NCI-H345 treated with DMSO at 0.1 percent for 48 hours (cell line): Measurements from ENCODE around the gene MYOF.
"Not testable (repeated sequence)": the region's sequence is repeated elsewhere in the genome, so short reads cannot be mapped to it uniquely, and the experiment has no call there.

Source experiments
- DNase-seq: peaks from one replicate; lab custom pipeline; 2025; ENCODE audit not compliant: unreplicated experiment; lab: John Stamatoyannopoulos, UW

The MYOF gene

DNA sequence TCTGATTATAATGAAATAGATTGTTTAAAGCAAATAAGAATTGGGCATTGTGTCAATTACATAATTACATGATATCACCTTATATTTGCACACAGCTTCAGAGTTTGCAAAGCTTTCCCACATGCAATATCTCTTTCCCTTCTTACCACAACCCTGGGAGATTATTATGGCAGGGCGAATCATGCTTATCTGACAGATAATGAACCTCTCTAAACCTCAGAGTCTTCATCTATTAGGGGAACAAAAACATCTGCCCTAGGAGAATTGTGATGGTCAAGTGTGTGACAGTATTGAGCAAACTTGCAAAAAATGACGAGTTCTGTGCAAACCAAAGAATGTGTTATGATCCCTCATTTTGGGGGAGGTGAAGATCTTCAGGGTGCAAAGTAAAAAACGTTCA is 90.0 kb downstream of the MYOF start:
- DNase-seq, result no peak

DNA sequence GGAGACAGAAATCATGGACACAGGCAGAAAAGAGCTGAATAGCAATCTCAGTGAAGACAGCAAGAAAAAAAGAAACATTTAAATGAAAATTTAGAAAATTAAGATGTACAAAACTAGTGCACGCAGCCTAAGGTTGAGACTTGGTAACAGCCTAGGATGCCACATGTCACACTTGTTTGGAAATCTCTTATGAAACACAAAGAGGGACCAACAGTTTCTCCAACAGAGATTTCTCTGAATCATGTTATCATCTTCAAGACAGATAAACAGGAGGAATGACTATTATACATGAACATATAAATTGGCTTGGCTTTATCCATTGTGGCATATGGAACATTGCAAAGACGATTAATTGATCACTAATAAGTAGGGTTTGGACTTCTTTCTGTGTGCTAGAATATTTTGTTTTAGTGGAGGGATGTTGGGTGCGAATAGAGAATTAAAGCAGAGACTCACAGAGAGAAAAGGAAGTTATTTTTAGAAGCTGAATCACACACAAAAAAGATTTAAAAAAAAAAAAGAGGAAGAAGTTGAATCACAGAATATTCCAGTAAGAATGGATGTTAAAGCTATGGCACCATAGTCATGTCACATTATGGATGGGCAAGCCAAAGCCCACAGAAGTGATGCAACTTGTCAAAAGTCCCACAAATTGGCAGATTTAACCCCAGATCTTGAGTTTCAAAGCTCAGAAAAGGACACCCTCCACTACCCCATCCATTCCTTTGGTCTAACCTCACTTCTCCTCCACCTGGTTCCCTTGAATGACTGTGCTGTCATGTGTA is 91.6 kb downstream of the MYOF start:
- DNase-seq, result no peak

DNA sequence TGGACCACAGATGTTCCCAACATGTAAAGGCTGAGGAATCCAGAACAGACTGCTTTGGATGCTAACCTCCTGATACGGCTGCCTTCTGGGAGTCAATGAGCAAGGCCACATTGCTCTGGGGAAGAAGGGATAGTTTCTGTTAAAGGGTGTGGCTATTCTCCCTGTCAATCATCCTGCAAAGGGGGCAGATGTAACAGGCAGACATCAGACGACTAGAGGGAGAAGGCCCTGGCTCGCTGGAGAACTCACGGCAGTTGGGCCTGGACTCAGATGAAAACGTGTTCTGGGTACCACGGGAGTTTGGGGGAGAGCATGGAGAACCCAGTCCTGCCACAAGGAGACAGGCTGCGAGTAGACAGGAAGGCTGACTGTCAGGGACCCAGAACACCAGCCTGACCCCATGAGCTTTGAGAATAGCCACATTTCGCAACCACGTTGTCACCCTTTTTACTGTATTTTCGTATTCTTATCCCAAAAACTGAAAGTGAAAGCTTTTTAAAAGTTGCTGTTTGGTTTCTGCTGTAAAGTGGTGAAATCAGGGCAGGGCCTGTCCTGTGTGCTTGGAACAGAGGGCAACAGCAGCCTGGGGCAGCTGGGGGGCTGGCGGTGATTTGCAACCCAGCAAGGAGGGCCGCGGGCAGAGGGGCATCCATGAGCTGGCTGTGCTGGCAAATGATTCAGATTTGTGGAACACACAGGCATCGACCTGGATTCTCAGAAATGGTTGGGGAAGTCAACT is 95.3 kb downstream of the MYOF start:
- DNase-seq, result no peak

DNA sequence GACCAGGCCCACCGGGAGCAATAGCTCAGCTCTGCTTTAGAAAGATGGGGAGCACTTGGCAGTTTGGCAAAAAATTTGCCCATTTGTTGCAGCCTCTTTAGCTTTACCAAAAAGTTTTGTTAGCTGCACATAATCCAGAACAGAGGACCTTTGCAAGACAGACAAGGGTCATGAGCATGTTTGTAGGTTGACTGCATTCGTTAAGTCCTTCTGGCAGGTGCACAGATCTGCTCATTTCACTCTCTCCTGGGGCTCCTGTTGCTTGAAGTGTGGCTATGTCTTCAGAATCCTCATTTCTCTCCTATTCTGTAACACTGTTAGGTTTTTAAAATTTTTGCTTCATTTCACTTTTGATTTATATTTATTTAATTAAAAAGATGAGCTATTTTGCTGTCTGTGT is 96.8 kb downstream of the MYOF start:
- DNase-seq, result no peak

DNA sequence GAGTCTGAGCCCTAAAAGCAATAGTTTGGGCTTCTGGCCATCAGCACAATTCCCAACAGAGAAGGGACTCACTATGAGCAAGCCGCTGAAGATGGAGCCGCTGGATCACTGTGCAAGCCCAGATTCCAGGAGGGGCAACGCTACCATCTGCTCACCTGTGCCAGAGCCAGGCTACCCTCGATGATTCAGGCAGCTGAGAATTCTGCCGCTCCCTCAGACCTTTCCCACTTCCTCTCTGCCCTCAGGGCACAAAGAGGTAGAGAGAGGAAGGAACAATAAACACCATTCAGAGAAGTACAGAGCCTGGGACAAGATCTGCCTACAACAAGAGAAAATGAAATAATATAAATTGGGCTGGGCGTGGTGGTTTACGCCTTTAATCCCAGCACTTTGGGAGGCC is 98.1 kb downstream of the MYOF start:
- DNase-seq, result no peak

DNA sequence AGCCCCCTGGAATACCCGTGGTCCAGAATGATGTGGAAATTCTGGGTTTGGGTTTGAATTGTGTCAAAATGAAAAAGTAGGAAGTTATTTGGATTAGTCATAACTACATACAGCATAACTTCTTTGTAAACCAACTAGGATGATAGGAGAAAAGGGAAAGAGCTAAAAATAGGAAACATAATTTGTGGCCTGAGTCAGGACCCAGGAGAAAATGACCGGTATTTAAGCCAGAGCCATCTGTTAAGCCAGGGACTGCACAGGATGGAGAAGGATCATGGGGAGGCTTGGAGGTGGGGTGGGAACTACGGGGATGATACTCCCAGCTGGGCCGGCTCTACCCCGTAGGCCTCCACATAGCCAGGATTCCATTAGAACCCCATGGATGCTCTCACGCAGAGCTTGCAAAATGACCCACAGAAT is 98.6 kb downstream of the MYOF start:
- DNase-seq, result no peak

DNA sequence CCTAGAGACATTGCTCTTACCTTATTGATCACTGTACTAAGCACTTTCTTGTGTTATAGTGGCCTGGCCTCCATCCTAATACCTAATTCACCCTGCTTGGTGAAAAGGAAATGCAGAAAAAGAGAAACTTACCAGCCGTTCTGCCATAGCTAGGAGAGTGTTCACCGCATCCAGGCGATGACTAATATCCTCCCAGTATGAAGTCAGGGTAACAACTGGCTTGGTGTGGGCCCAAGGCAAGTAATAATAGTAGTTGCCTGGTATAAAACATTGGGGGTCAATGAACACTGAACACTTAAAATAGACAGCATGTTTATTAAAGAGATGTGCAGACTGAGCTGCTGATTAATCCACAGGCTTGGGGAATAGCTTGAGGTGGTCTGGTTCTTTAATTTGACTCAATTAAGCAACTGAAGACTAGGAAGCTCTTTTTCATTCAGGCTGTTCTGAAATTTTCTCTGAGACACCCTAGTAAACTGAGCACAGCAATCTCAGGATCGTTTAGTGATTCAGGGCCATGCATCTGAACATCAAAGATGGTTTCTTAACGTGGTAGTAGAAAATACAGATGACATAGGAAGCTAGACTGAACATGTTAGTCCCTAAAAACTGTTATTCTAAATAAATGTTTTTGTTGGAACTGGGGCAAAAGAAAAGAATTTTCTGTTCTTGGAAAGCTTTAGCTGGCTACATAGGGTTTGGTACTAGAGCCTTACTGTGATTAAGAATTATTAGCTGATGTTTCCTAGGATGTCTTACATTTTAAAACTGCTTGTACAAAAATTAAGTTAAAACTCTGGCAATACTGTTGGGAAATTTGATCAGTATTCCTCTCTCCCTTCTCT is 102.2 kb downstream of the MYOF start:
- DNase-seq, result no peak

DNA sequence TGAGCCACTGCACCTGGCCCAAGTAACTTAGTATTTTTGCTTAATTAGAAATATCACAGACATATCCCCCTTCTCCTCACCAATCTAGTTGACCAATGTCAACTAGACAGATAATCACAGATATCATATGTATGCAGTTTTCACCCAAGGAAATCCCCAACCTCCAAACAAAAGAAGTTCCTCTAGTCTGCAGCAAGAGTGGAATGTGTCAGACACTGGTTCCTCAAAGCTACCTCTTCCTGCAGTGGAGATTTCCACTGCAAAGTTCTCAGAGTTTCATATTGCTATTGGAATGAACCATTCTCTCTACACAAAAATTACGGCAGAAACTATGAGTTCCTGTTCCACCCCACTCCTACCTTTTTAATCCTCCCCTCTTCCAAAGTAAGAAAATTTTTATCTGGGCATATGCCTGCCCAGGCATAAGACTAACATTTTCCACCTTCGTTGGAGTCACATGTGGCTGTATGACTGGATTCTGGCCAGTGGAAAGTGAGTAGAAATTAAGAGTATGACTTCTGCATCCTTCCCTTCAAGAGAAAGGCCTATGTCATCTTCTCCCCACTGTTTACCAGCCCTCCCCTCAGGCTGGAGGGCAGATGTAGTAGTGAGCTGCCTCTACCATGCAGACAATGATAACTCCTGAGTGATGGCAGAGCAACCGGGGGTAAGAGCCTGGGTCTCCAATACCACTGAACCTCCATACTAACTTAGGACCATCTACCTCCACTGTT is 103.0 kb downstream of the MYOF start:
- DNase-seq, result no peak

DNA sequence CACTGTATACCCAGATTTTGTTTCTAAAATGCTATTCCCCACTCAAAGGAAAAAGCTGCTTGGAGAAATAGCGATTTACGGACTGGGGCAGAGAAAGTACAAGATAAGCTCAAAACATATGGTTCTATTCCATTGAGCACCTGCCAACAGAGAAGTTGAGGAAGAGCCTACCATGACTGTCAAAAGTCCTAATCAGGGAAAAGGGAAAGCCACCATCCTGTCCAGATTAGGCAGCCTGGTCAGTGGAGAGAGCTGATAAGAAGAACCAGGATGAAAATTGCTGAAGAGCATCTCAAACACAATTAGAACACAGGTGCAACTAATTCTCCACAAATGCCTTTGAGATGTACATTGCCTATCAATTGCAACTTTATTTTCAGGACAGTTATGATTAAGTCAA is 104.1 kb downstream of the MYOF start:
- DNase-seq, result no peak

DNA sequence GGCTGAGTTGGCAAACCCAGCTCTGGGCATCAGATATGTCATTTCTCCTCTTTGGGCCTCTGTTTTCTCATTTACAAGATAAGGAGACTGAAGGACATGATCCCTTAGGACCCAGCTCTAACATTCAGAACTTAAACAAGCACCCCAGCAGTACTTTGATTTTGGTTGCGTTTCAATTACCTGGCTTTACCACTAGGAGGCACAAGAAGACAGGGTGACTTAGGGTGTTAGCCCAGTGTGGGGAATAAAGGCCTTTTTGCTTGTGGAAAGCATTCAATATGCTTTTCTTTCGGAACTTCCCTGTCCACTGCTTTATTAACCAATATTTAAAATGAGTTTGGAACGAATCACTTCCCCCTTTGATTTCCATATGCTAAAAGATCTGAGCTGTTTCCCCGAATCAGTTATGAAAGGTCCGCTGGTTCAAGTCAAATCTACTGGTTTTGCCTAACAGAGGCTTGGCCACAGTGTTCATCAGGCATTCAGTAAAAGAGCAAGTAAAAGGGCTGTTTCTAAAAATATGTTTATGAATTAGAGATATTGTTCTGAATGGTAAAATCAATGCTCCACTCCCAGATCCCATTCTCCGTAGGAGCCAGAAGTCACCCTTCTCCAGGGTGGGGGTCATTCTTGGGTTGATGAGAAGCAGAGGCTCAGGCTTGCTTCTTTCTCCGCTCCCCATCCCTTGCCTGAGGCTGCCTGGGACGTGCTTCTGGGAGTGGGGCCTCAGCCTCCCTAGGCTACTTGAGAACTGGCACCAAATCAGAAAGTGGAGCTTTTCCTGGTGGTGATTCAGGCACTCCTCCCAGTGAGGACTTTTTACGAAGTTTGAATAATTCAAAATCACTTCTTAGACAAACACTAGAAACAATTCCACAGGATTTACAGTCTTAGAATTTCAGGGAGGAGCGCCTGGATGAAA is 105.5 kb downstream of the MYOF start:
- peak; percentile 52 for DNase-seq

DNA sequence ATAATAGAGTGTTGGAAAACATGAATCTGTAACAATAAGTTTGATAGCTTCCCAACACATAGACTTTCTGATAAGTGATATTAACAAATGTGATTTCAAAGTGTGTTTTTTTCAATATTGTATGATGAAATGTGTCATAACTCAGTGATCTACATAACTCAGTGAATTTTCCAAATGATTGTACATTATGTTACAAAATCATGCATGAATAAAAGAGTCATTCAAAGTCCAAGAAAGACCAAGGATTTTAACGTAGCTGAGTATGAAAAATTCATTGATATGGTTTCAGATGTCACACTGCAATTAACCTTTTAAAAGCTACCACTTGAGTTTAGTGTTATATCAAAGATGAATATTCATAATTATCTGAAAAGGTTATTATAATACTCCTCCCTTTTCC is 111.2 kb downstream of the MYOF start:
- DNase-seq, result no peak

DNA sequence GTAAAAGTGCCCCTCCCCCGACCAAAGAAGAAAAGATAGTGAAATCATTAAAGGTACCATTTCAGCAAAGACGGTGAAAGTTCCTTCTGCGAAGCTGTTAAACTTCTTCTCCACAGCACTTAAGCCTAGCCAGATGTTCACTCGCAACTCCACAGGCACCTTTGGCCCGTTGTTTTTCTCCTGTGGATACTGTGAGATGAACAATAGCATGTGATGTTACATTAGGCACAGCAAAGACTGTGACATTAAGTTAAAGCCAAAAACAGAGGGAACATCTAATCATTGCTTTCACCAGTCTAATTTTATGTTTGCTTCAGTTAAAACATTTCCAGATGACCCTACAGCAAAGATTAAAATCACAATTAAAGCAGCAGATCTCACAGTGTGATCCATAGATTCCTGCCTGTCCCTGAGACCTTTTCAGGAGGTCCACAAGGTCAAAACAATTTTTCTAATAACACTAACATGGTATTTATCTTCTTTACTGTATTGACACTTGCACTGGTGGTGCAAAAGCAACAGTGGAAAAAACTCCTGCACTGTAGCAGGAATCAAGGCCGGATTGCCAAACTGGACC is 112.5 kb downstream of the MYOF start:
- no peak for DNase-seq

DNA sequence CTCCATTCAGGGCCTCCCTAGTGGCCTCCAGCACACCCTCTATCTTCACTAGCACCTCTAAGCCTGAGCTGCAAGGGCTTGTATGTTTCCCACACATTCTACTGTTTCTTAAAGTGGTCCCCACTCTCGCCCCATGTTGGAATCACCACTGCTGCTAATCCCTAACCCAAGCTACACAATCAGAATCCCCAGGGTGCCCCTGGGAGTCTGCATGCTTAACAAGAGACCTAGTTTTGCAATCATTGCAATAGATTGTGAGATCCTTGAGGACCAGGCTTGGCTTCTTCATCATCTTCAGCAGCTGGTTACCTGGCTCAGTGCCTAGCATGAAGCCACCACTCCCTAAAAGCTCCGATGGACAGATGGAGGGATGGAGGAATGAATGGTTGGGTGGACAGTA is 113.9 kb downstream of the MYOF start:
- DNase-seq, result no peak

DNA sequence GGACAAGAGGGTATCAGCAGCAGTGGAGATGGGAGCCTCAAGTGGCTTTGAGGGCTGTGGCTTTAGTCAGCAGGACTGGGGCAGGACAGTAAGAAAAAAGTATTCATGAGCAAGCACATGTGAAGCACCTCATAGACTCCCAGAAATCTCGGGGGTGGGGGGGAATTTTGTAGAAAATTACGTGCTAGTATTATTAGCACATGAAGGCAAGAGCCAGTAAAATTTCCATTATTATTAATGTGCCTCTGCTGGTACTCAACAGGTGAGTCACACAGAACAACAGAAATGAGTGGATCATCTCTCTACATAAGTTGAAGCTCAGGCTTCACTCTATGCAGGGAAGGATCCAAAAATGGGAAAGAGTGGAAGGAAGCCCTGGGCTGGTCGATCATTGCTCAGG is 114.5 kb downstream of the MYOF start:
- DNase-seq, result no peak

DNA sequence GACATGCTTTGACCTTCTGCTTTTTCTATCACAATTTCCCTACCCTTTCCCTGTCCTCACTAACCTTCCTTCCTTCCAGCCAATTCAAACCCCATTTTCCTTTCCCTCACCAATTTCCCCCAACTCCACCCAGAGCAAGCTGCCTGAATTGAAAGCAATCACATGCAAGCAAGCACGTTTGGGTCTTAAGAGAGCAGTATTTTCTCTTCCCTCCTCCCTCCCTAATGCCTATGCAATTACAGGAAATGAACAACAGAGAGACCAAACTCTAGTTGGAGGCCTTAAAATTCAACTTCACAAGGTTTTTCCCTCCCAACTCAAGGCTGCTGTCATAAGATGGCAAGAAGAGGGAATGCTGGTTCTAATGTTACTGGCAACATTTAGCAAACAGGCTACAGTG is 117.2 kb downstream of the MYOF start:
- DNase-seq, result no peak

DNA sequence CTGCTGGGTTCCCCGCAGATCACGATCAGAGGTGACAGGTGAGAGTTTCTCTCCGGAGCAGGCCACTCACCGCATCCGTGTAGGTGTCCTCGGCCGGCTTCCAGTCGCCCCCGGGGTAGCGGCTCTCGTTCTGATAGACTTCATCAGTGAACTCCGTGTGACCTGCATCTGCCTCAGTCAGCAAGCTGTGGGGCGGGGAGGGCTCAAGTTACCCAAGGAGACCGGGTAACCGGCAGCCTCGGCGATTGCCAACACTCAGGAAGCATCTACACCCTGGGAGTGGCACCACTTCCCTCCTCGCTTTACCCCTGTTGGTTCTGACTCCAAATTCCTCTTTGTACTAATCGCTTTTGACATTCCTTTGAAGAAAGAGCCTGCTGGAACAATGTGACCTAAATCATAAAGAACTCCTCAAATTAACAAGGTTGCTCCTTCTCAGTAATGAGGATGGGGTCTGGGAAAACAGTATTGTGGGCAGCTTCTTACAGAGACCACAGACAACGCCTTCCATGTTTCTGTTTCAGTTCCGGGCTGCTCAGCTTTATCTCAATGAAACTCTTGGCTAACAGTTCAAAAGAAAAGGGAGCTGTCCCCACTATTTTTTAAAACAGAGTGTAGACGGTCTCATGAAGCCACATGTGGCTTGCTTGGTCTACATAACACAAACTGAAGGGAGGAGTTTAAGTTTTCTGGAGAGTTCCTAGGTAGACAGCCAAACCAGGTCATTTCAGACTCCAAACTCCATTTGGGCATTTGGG is 118.1 kb downstream of the MYOF start:
- no peak for DNase-seq

DNA sequence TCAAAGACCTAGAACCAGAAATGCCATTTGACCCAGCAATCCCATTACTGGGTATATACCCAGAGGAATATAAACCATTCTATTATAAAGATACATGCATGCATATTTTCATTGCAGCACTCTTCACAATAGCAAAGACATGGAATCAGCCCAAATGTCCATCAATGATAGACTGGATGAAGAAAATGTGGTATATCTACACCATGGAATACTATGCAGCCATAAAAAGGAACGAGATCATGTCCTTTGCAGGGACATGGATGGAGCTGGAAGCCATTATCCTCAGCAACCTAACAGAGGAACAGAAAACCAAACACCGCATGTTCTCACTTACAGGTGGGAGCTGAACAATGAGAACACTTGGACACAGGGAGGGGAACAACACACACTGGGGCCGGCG is 123.7 kb downstream of the MYOF start:
- DNase-seq, result not testable (repeated sequence)

DNA sequence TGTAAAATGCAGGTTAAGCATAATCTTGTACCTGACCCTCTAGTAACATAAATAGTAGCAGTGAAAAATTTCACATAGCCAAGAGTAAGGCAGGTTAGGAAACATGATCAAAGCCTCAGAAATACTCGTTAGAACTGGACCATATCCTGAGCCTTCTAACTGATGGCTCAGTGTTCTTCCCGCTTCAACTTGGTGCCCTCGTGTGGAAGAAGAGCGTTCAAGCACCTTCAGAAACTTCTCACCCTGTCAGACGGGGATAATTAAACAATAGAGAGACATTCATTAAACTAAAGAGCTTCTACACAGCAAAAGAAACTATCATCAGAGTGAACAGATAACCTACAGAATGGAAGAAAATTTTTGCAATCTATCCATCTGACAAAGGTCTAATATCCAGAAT is 124.5 kb downstream of the MYOF start:
- no peak for DNase-seq

DNA sequence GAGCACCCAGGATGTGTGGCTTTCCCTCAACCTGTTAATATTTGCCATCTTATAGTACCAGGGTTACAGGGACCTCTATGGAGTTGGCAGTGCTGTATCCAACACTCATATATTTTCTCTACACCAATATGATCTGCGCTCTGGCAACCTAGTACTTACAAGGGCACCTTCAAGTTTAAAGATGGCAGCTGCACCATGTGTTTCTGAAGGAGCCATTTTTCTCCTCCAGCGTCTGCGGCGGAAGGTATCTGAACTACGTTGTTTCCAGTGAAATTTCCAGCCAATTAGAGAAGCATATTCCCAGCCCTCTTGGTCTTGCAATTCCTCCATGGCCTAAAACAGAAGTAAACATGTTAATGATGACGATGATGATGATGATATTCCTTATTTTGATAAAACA is 125.6 kb downstream of the MYOF start:
- no peak for DNase-seq
